ENCODE measurements around the gene PPEF2.

Gene PPEF2

GRCh38 chr4:75892508-75892907, 9.7 kb downstream of the PPEF2 start:
- Histone ChIP-seq H3K4me3 (ENCODE audit: low read length, poor library complexity, severe bottlenecking) (no peak overlapping the region), H3K4me1 (ENCODE audit: insufficient read depth, low read length, poor library complexity, severe bottlenecking) (no peaks in the 10 kb centered on the region), H3K9ac (ENCODE audit: low read depth, low read length, poor library complexity, severe bottlenecking) (no peak overlapping the region), H3F3A (ENCODE audit: low read depth) (no peaks in the 10 kb centered on the region), H4K20me1 (ENCODE audit: insufficient read depth, low read length, poor library complexity, severe bottlenecking) (no peaks in the 10 kb centered on the region), H3K9me3 (ENCODE audit: insufficient read depth, low read depth, low read length) (no peaks in the 10 kb centered on the region), H2AFZ (ENCODE audit: low read length) (no peak overlapping the region), H3K9me2 (replicated peaks; ENCODE audit: low read depth, low read length) (no peaks in the 10 kb centered on the region), H3K36me3 (ENCODE audit: insufficient read depth, low read length) (no peaks in the 10 kb centered on the region), H3K79me2 (ENCODE audit: insufficient read depth, low read length) (no peaks in the 10 kb centered on the region), H3K4me2 (ENCODE audit: low read depth, low read length, poor library complexity, severe bottlenecking) (no peak overlapping the region), H3K27me3 (ENCODE audit: insufficient read depth, low read length, poor library complexity, severe bottlenecking) (no peaks in the 10 kb centered on the region)
- TF ChIP-seq, protein P1, sequence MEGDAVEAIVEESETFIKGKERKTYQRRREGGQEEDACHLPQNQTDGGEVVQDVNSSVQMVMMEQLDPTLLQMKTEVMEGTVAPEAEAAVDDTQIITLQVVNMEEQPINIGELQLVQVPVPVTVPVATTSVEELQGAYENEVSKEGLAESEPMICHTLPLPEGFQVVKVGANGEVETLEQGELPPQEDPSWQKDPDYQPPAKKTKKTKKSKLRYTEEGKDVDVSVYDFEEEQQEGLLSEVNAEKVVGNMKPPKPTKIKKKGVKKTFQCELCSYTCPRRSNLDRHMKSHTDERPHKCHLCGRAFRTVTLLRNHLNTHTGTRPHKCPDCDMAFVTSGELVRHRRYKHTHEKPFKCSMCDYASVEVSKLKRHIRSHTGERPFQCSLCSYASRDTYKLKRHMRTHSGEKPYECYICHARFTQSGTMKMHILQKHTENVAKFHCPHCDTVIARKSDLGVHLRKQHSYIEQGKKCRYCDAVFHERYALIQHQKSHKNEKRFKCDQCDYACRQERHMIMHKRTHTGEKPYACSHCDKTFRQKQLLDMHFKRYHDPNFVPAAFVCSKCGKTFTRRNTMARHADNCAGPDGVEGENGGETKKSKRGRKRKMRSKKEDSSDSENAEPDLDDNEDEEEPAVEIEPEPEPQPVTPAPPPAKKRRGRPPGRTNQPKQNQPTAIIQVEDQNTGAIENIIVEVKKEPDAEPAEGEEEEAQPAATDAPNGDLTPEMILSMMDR (conservative IDR thresholded peaks at IDR 0.05; ENCODE audit: low read length), result peak; percentile 41
- TF ChIP-seq EZH2phosphoT487 (IDR thresholded peaks at IDR 0.05; ENCODE audit: borderline replicate concordance), result no peak

GRCh38 chr4:75891611-75892010, 10.6 kb downstream of the PPEF2 start:
- H3K9me3 ChIP-seq (ENCODE audit: insufficient read depth, low read depth, low read length), result no peaks in the 10 kb centered on the region
- no peaks in the 10 kb centered on the region for H3K9me2 ChIP-seq (replicated peaks; ENCODE audit: low read depth, low read length)
- H3K4me1 ChIP-seq (ENCODE audit: insufficient read depth, low read length, poor library complexity, severe bottlenecking), result no peaks in the 10 kb centered on the region
- no peak overlapping the region for H3K9ac ChIP-seq (ENCODE audit: low read depth, low read length, poor library complexity, severe bottlenecking)
- H3K27me3 ChIP-seq (ENCODE audit: insufficient read depth, low read length, poor library complexity, severe bottlenecking), result no peaks in the 10 kb centered on the region
- H3K36me3 ChIP-seq (ENCODE audit: insufficient read depth, low read length), result no peaks in the 10 kb centered on the region
- H3K4me2 ChIP-seq (ENCODE audit: low read depth, low read length, poor library complexity, severe bottlenecking), result no peak overlapping the region
- no peaks in the 10 kb centered on the region for H3K79me2 ChIP-seq (ENCODE audit: insufficient read depth, low read length)
- no peak overlapping the region for H2AFZ ChIP-seq (ENCODE audit: low read length)
- TF ChIP-seq EZH2phosphoT487 (IDR thresholded peaks at IDR 0.05; ENCODE audit: borderline replicate concordance), result no peak
- TF ChIP-seq, protein P1 (conservative IDR thresholded peaks at IDR 0.05; ENCODE audit: low read length), result no peak
- no peak overlapping the region for H3K4me3 ChIP-seq (ENCODE audit: low read length, poor library complexity, severe bottlenecking)
- H4K20me1 ChIP-seq (ENCODE audit: insufficient read depth, low read length, poor library complexity, severe bottlenecking), result no peaks in the 10 kb centered on the region
- H3F3A ChIP-seq (ENCODE audit: low read depth), result no peaks in the 10 kb centered on the region

- no peaks in the 10 kb centered on the region for H3K4me1 ChIP-seq (ENCODE audit: insufficient read depth, low read length, poor library complexity, severe bottlenecking)
- H3K9me3 ChIP-seq (ENCODE audit: insufficient read depth, low read depth, low read length), result no peaks in the 10 kb centered on the region
- no peaks in the 10 kb centered on the region for H4K20me1 ChIP-seq (ENCODE audit: insufficient read depth, low read length, poor library complexity, severe bottlenecking)
- no peak overlapping the region for H3K9ac ChIP-seq (ENCODE audit: low read depth, low read length, poor library complexity, severe bottlenecking)
- H3K9me2 ChIP-seq (replicated peaks; ENCODE audit: low read depth, low read length), result no peaks in the 10 kb centered on the region
- no peak overlapping the region for H3K4me2 ChIP-seq (ENCODE audit: low read depth, low read length, poor library complexity, severe bottlenecking)
- no peaks in the 10 kb centered on the region for H3K36me3 ChIP-seq (ENCODE audit: insufficient read depth, low read length)
- H3F3A ChIP-seq (ENCODE audit: low read depth), result no peaks in the 10 kb centered on the region
- no peak overlapping the region for H2AFZ ChIP-seq (ENCODE audit: low read length)
- H3K27me3 ChIP-seq (ENCODE audit: insufficient read depth, low read length, poor library complexity, severe bottlenecking), result no peaks in the 10 kb centered on the region
- TF ChIP-seq, protein P1 (conservative IDR thresholded peaks at IDR 0.05; ENCODE audit: low read length), result no peak
- no peak for TF ChIP-seq EZH2phosphoT487 (IDR thresholded peaks at IDR 0.05; ENCODE audit: borderline replicate concordance)
- no peak overlapping the region for H3K4me3 ChIP-seq (ENCODE audit: low read length, poor library complexity, severe bottlenecking)
- no peaks in the 10 kb centered on the region for H3K79me2 ChIP-seq (ENCODE audit: insufficient read depth, low read length)
These were observed 12.6 kb downstream of the PPEF2 start for GRCh38 chr4:75889537-75890199.
